GM12875 (cell line): ENCODE results near the gene MGLL.
"Not testable (repeated sequence)": the region's sequence is repeated elsewhere in the genome, so short reads cannot be mapped to it uniquely, and the experiment has no call there.

Source experiments
- H3K4me3 ChIP-seq: one replicate; pipeline ENCODE4 v1.5.1; 2011; ENCODE audit warnings: low read depth, low read length, control low read depth
- CTCF ChIP-seq: IDR thresholded peaks from 2 replicates; pipeline ENCODE4 v1.5.1; 2011; ENCODE audit warnings: low read depth, mild to moderate bottlenecking, control low read depth, inconsistent platforms, low read length, moderate library complexity, borderline replicate concordance; ENCODE audit not compliant: insufficient read depth

Gene MGLL

GRCh38 chr3:127709320-127710060 lies 112.8 kb downstream of the MGLL start:
- TF ChIP-seq CTCF: no peak
- no peak overlapping the region for H3K4me3 ChIP-seq

- TF ChIP-seq CTCF: no peak
- H3K4me3 ChIP-seq: no peak overlapping the region
Measured at GRCh38 chr3:127708837-127709236, 113.5 kb downstream of the MGLL start.

GRCh38 chr3:127707851-127708411 lies 114.4 kb downstream of the MGLL start:
- no peak for TF ChIP-seq CTCF
- H3K4me3 ChIP-seq: no peak overlapping the region

- no peak for TF ChIP-seq CTCF
- no peak overlapping the region for H3K4me3 ChIP-seq
Measured at GRCh38 chr3:127706785-127707351, 115.4 kb downstream of the MGLL start.

- no peak overlapping the region for H3K4me3 ChIP-seq
- no peak for TF ChIP-seq CTCF
Measured at GRCh38 chr3:127706312-127706711, 116.0 kb downstream of the MGLL start.

- not testable (repeated sequence) for H3K4me3 ChIP-seq
Measured at GRCh38 chr3:127704840-127705239, 117.5 kb downstream of the MGLL start.

- no peak overlapping the region for H3K4me3 ChIP-seq
- TF ChIP-seq CTCF: no peak
Measured at GRCh38 chr3:127702151-127702578, 120.2 kb downstream of the MGLL start.
